Umbilical cord (tissue), 2 donors: ENCODE data around the gene CPOX. TPM values are rescaled to one million over a fixed set of nuclear protein-coding genes. Genes with fewer than 3 reads are reported as not detected.

ENCODE experiments used
- DNase-seq: peaks from one replicate; pipeline ENCODE4 v3.0.0-alpha.2; 2015; ENCODE audit warnings: low spot score
- total RNA-seq: library from RNA; depleted of rRNA; stranded (reverse); fragments of >200 nt; gene quantifications from one replicate; pipeline ENCODE4 v1.2.3, GENCODE V29; 2014; ENCODE audit warnings: low replicate concordance; ENCODE audit not compliant: insufficient read depth

CPOX gene
- total RNA-seq, 1 donor from 2014 or later: 14.7 TPM

DNA sequence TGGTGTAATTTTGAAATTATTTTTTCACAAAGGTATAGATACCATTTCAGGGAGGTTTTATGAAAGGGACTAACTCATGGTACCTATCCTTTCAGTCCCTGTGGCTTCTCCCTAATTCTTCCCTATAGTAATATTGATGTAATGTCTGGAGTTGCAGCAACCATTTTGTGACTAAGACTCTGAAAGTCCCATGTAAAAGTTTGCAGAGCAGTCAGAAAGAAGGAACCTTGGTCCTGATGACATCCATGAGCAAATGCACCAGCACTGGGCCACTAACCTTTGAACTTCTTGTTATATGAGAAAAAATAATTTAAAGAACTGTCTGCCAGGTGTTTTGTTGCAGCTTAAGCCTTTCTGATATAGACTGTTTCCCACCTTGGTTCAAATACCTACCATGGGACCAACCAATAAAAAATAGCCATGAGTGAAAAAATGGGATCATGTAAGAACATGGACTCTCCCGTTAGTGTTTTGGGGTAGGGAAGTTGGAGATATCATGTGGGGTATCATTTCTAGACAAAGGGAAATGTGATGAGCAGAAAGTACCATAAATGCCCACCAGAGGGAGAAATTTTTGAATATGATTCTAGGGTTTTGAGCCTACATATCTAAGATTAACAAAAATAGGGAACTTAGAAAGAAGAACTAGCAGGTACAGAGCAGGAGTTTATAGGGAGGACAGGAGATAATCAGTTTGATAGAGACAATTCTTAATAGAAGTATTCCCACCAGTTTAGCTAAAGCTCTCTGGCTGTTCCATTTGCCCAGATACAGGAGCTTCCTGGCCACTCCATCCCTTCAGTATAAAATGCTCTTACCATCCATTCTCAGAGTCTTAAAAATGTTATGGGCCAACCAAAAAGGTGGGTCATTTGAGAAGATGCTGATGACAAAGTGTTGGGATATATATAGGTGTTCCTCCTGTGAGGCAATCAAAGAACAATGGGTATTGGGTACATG is 3.4 kb upstream of the CPOX start:
- DNase-seq: no peak

GRCh38 chr3:98596087-98596486 is 2.7 kb upstream of the CPOX start:
- DNase-seq: no peak

- no peak for DNase-seq
Observed at GRCh38 chr3:98594628-98595324, 1.4 kb upstream of the CPOX start.

DNA sequence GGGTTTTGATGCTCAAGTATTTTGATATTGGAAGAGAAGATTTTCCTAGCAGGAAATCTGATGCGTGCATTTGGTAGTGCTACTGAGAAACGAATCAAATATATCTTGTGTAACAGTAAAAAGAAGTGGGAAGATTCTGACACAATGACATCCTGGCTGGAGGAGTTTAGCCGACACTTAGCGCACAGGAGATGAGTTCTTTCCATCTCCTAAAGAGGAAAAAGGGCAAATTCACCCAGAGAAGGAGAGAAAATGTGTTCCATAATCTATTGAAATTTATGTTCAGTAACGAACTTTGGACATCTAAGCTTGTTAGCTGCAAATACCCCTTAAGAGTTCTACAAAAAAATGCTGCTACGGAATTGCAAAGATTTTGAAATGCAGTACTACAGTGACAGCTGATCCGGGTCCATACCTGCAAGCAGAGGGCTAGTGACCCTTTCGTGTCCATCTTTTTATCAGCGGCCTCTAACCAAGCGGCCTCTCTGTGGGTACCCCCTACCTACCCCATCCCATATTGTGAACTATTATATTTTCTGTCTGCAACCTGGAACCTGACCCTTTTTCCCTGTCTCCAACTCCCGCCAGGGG is 971 bp downstream of the CPOX start:
- no peak for DNase-seq

- no peak for DNase-seq
Observed at GRCh38 chr3:98589331-98590036, 3.9 kb downstream of the CPOX start.

DNA sequence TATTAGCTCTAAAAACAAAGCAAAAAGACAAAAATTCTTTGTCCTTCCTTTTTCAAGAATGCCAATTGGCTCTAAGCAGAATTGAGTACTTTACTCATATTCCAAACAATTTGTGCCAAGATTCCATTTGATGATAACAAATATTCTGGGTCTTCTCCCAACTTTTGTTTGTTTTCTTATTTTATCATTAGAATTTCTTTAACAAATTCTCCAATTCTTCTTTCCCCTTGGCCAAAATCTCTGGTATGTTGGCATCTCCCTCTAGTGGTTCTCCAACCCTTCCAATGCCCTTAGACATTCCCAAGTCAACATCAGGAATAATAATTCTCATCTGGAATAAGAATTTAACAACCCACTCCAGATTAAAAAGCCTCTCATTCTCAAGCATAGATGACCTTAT is 5.3 kb downstream of the CPOX start:
- DNase-seq: no peak

GRCh38 chr3:98587654-98588053 is 5.8 kb downstream of the CPOX start:
- DNase-seq: no peak

GRCh38 chr3:98584547-98584946 is 8.9 kb downstream of the CPOX start:
- DNase-seq: no peak

DNA sequence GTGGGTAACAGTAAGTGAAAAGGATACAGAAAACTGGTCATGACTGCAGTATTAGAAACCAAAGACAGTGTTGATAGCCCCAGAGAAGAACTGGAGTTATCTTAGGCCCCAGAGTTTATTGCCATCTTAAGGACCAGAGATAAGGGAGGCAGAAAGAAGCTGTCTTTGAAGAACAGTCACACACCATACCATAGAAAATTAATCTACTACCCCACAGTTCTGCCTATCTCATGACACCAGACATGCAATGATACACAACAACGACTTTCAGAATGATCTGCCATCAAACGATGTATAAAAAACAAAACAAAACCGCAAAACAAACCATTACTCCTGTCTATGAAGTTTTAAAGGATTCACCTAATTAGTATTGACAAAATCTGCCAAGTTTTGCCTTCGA is 9.6 kb downstream of the CPOX start:
- DNase-seq: no peak

GRCh38 chr3:98582042-98582441 is 11.4 kb downstream of the CPOX start:
- no peak for DNase-seq

DNA sequence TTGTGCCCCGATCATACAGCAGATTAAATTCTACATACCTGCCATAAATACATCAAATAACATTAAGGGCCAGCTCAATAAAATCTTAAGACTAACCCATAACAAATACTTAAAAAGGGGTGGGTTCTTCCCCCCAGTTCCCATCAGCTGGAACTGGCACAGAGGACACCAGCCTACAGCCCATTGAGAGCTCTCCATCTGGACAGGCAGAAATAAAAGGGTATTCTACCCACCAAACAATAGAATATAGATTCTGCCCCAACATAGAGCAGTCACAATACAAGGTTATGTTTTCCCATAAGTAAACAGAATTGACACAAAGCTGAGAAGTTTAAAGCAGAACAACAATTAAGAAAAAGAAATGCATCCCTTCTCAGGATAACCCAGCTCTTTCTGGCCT is 11.9 kb downstream of the CPOX start:
- no peak for DNase-seq

- DNase-seq: no peak
Observed at GRCh38 chr3:98580401-98581386, 12.7 kb downstream of the CPOX start.

GRCh38 chr3:98577178-98577895 is 16.1 kb downstream of the CPOX start:
- DNase-seq: no peak

- DNase-seq: no peak
Observed at GRCh38 chr3:98574132-98574531, 19.3 kb downstream of the CPOX start.

GRCh38 chr3:98573181-98573728 is 20.2 kb downstream of the CPOX start:
- no peak for DNase-seq

DNA sequence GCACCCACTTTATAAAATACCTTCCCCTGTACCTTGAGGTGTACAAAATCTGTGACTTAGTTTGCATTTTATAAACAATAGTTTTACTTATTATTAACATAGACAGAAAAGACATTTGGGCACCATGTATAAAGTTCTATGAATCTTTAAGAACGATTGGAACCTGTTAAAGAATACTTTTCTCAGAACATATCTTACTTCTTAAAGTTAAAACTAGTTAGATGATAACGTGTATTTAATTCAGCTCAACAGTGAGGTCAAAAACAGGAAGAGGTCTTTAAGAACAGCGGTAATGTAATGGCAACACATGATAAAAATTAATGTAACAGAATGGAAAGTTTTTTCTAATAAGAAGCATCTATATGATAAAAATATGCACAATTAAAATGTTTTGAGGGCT is 25.0 kb downstream of the CPOX start:
- no peak for DNase-seq

- DNase-seq: no peak
Observed at GRCh38 chr3:98567666-98568270, 25.6 kb downstream of the CPOX start.

DNA sequence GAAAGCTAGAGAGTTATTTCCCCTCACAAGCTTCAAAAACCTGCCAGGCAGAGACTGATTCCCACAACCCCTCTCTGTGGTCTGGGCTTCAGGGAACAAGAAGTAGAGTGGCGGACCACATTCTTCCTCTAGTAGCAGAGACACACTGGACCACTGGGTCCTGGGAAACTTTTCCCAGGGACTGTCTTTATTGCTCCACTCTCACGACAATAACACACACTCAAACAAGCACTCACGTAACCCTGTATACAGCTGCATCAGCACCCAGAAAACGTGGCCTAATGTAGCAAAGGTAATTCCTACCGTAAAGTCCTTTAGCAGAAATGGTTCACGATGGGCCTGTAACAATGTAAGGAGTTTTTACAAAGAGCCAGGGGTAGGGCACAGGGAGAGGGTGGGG is 27.6 kb downstream of the CPOX start:
- DNase-seq: no peak

- DNase-seq: no peak
Observed at GRCh38 chr3:98565237-98565643, 28.2 kb downstream of the CPOX start.
